ENCODE data around the gene KCTD4.
"Not testable (repeated sequence)": the region's sequence is repeated elsewhere in the genome, so short reads cannot be mapped to it uniquely, and the experiment has no call there.

Gene KCTD4

GRCh38 chr13:45215392-45216077 lies 14.7 kb upstream of the KCTD4 start:
- no peak for DNase-seq (ENCODE audit: low read depth in 2 of 2)

- no peak for DNase-seq (ENCODE audit: low read depth in 2 of 2)
Observed at GRCh38 chr13:45209229-45209628, 8.4 kb upstream of the KCTD4 start.

GRCh38 chr13:45208132-45208531 lies 7.3 kb upstream of the KCTD4 start:
- no peak for DNase-seq (ENCODE audit: low read depth in 2 of 2)

GRCh38 chr13:45207319-45207718 lies 6.5 kb upstream of the KCTD4 start:
- DNase-seq (ENCODE audit: low read depth in 2 of 2): no peak

- DNase-seq (ENCODE audit: low read depth in 2 of 2): no peak
Observed at GRCh38 chr13:45206340-45206739, 5.5 kb upstream of the KCTD4 start.

- no peak for DNase-seq (ENCODE audit: low read depth in 2 of 2)
Observed at GRCh38 chr13:45205124-45205523, 4.3 kb upstream of the KCTD4 start.

- DNase-seq (ENCODE audit: low read depth in 2 of 2): no peak
Observed at GRCh38 chr13:45199711-45200110, 1.1 kb downstream of the KCTD4 start.

- DNase-seq (ENCODE audit: low read depth in 2 of 2): no peak
Observed at GRCh38 chr13:45198924-45199323, 1.9 kb downstream of the KCTD4 start.

GRCh38 chr13:45198041-45198440 lies 2.8 kb downstream of the KCTD4 start:
- no peak for DNase-seq (ENCODE audit: low read depth in 2 of 2)

- DNase-seq (ENCODE audit: low read depth in 2 of 2): no peak
Observed at GRCh38 chr13:45196622-45197021, 4.2 kb downstream of the KCTD4 start.

GRCh38 chr13:45196096-45196495 lies 4.7 kb downstream of the KCTD4 start:
- DNase-seq (ENCODE audit: low read depth in 2 of 2): no peak

- DNase-seq (ENCODE audit: low read depth in 2 of 2): no peak
Observed at GRCh38 chr13:45195421-45195820, 5.4 kb downstream of the KCTD4 start.

GRCh38 chr13:45194081-45194939 lies 6.5 kb downstream of the KCTD4 start:
- no peak for DNase-seq (ENCODE audit: low read depth in 2 of 2)

GRCh38 chr13:45191874-45192273 lies 9.0 kb downstream of the KCTD4 start:
- DNase-seq (ENCODE audit: low read depth in 2 of 2): no peak

- DNase-seq (ENCODE audit: low read depth in 2 of 2): not testable (repeated sequence)
Observed at GRCh38 chr13:45189511-45189910, 11.3 kb downstream of the KCTD4 start.

- not testable (repeated sequence) for DNase-seq (ENCODE audit: low read depth in 2 of 2)
Observed at GRCh38 chr13:45189077-45189476, 11.8 kb downstream of the KCTD4 start.

GRCh38 chr13:45185286-45185685 lies 15.6 kb downstream of the KCTD4 start:
- no peak for DNase-seq (ENCODE audit: low read depth in 2 of 2)

- DNase-seq (ENCODE audit: low read depth in 2 of 2): no peak
Observed at GRCh38 chr13:45184693-45185092, 16.2 kb downstream of the KCTD4 start.

- DNase-seq (ENCODE audit: low read depth in 2 of 2): no peak
Observed at GRCh38 chr13:45180713-45181601, 19.9 kb downstream of the KCTD4 start.

GRCh38 chr13:45180303-45180702 lies 20.5 kb downstream of the KCTD4 start:
- DNase-seq (ENCODE audit: low read depth in 2 of 2): no peak

GRCh38 chr13:45179428-45179827 lies 21.4 kb downstream of the KCTD4 start:
- no peak for DNase-seq (ENCODE audit: low read depth in 2 of 2)
